DOHH2 (cell line): ENCODE measurements around the gene OTOF.

Experiments used
- CTCF ChIP-seq: fragments of 200-600 bp; sonication (generic); IDR thresholded peaks from one replicate; pipeline ENCODE4 v1.5.1; 2014; ENCODE audit warnings: antibody characterized with exemption, mild to moderate bottlenecking, low read depth, low read length; ENCODE audit not compliant: poor library complexity, severe bottlenecking
- EZH2phosphoT487 ChIP-seq: fragments of 200-600 bp; sonication (generic); IDR thresholded peaks from 2 replicates; pipeline ENCODE4 v1.6.1; 2017; ENCODE audit warnings: borderline replicate concordance, mild to moderate bottlenecking, antibody characterized with exemption, low read length, moderate library complexity, mixed read lengths

- TF ChIP-seq EZH2phosphoT487, result no peak
- no peak for TF ChIP-seq CTCF
Measured at GRCh38 chr2:26465266-26465925, 12.5 kb downstream of the OTOF start.
